CD4-positive, alpha-beta T cell treated with Interleukin-10 for 1 hour (primary cell): ENCODE results near the gene THAP12.
A peak's percentile ranks its signal among the peaks of the same experiment; 100 is the strongest.
"Not testable (repeated sequence)": the region's sequence is repeated elsewhere in the genome, so short reads cannot be mapped to it uniquely, and the experiment has no call there.

Source experiments
- DNase-seq: peaks from one replicate; pipeline ENCODE4 v3.0.0-alpha.2; 2020

THAP12 gene

DNA sequence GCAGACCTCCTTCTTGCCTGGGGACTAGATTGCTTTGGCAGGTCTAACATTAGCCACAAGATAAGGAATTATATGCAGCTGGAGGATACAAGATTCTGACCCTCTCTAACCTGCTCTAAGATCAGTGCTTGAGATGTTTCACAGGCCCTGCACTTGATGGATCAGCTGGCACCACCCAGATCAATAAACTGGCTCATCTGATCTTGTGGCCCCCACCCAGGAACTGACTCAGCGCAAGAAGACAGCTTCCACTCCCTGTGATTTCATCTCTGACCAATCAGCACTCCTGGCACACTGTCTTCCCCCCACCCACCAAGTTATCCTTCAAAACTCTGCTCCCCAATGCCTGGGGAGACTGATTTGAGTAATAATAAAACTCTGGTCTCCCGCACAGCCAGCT lies 57.6 kb downstream of the THAP12 start:
- DNase-seq = not testable (repeated sequence)

- no peak for DNase-seq
Observed at GRCh38 chr11:76322942-76323341, 58.0 kb downstream of the THAP12 start.

DNA sequence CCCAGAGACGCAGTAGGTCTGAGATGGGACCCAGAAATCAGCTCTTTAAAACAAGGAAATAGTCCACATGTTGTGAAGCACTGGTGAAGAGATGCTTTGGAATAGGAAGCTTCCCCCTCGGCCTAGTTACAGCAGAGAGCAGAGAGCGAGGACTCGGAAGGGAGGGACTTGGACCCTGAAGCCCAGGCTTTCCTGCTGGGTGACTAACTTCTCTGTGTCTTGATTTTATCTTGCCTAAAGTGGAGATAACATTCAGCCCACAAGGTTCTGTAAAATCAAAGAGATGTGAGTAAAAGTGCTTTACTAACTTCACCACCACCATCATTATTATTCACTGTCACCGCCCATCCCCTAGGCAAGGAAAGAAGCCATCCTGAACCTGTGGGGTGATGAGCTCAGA lies 58.4 kb downstream of the THAP12 start:
- no peak for DNase-seq

- no peak for DNase-seq
Observed at GRCh38 chr11:76321820-76322524, 59.0 kb downstream of the THAP12 start.

- DNase-seq = no peak
Observed at GRCh38 chr11:76321340-76321739, 59.6 kb downstream of the THAP12 start.

- DNase-seq = no peak
Observed at GRCh38 chr11:76320929-76321328, 60.0 kb downstream of the THAP12 start.

- DNase-seq = not testable (repeated sequence)
Observed at GRCh38 chr11:76319798-76320197, 61.1 kb downstream of the THAP12 start.

DNA sequence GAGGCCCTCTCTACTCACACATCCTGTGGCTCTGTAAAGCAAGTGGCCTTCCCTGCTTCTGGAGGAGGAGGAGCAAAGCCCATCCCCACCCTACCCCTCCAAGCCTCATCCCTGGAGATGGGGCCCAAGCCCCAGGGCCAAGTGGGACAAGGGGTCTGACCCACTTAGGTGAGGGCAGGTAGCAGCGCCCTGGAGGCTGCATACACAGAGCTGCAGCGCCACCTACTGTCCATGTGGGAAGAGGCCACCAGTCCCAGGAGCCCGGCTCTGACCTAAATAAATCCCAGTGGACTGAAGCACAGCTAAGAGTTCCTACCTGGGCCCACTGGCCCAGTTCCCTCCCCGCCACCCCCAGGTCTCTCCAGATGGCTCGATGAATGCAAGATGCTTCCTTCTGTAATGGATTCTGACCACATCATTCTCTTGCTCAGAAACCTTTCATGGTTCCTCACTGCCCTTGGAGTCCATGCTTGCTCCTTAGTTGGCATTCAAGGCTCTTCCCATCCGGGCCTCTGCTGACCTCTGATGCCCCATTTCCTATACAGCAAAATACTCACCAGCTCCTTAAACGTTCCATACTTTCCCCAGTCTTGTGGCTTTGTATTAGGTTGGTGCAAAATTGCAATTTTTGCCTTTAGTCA lies 62.1 kb downstream of the THAP12 start:
- DNase-seq = peak; percentile 85

DNA sequence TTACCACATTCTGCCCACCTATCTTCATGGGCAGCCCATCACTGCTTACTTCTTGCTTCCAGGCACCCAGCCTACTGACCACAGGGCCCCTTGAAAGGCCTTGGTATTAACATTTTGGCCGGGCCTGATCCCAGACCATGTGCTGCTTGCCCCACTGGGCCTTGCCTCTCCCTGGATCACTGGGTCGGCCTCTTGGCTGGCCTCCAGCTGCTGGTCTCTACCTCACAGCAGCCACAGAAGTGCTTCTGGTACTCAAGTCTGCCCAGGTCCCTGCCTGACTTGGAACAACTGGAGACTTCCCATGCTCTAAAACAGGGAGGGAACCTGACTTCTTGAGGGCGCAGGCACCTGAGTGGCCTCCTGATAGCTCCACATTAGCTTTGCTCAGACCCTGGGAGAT lies 63.6 kb downstream of the THAP12 start:
- no peak for DNase-seq

DNA sequence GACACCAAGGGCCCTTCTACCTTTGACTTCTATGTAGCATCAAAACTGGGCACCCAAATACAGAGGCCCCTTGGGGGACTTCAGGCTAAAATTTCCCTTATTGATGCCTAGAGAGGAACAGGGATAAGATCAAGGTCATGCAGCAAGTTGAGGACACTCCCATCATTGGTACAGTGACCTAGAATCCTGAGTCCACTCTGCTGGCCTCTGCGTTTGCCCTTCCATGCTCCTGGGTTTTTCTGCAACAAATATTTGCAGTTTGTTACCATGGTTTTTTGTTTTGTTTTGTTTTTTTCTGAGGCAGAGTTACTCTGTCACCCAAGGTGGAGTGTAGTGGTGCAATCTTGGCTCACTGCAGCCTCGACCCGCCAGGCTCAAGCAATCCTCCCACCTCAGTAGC lies 64.2 kb downstream of the THAP12 start:
- no peak for DNase-seq

- DNase-seq = no peak
Observed at GRCh38 chr11:76315182-76315853, 65.6 kb downstream of the THAP12 start.

DNA sequence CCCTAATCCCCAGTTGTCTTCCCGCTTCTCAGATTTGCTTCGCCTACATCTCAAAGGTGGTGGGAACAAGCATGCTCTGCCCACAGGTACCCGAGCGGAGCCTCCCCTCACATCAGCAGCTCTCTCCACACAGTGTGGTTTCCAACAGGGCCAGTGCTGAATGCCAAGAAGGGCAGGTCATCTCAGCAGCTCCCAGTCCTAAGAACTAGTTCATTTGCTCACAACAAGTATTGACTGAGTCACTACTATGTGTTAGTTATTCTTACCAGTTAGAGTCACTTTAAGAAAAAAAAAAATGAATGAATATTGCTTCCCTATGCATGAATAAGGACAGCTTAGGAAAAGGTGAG lies 66.2 kb downstream of the THAP12 start:
- no peak for DNase-seq

DNA sequence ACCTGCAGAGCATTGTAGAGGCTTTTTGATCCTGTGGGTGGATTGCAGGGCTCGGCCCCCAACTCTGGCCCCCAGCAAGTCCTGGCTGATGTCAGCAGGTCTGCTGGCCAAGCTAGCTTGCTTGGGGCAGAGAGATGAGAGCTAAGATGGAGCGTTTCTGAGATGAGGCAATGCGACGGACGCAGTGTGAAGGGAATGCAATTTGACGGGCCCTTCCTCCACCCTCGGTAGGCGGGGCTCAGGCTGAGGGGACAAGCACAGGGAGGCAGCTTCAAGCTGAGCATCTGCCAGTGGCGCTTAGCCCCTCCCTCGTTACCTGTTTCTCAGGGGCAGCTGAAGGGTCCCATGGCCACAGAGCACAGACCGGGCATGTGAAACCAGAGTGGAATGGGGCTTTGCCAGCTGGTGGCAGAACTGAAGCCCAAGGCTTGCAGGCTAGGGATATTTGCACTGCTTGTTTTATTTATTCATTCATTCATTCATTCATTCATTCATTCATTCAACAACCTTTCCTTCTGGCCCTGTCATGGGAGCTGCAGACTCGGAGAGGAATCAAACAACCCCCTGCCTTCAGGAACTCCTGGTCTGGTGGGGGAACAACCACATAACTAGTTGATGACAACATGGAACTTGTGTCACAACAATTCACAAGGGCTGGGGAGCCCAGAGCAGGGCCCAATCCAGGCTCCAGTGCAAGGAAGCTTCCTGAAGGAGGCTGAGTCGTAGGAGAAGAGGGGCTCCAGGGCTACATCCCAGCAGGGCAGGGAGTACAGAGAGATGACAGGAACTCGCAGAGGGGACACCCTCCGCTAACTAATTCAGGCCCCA lies 66.8 kb downstream of the THAP12 start:
- no peak for DNase-seq

GRCh38 chr11:76313271-76313670 lies 67.7 kb downstream of the THAP12 start:
- DNase-seq = no peak

- no peak for DNase-seq
Observed at GRCh38 chr11:76310832-76311595, 69.9 kb downstream of the THAP12 start.

GRCh38 chr11:76307978-76308747 lies 72.8 kb downstream of the THAP12 start:
- no peak for DNase-seq

GRCh38 chr11:76307396-76307795 lies 73.5 kb downstream of the THAP12 start:
- DNase-seq = no peak

GRCh38 chr11:76303399-76303798 lies 77.5 kb downstream of the THAP12 start:
- no peak for DNase-seq

- no peak for DNase-seq
Observed at GRCh38 chr11:76302996-76303395, 77.9 kb downstream of the THAP12 start.
